ENCODE results near the gene DIAPH1.
A peak's percentile ranks its signal among the peaks of the same experiment; 100 is the strongest.

DIAPH1 gene

GRCh38 chr5:141560725-141561483, 57.9 kb downstream of the DIAPH1 start:
- DNase-seq (ENCODE audit: low spot score): peak; percentile 53

GRCh38 chr5:141560151-141560550, 58.6 kb downstream of the DIAPH1 start:
- no peak for DNase-seq (ENCODE audit: low spot score)

- no peak for DNase-seq (ENCODE audit: low spot score)
Measured at GRCh38 chr5:141559461-141559860, 59.3 kb downstream of the DIAPH1 start.

- DNase-seq (ENCODE audit: low spot score): no peak
Measured at GRCh38 chr5:141558150-141558549, 60.6 kb downstream of the DIAPH1 start.

- peak; percentile 49 for DNase-seq (ENCODE audit: low spot score)
Measured at GRCh38 chr5:141557681-141558136, 61.1 kb downstream of the DIAPH1 start.

GRCh38 chr5:141547921-141548320, 70.9 kb downstream of the DIAPH1 start:
- DNase-seq (ENCODE audit: low spot score): no peak

GRCh38 chr5:141547488-141547887, 71.3 kb downstream of the DIAPH1 start:
- no peak for DNase-seq (ENCODE audit: low spot score)

GRCh38 chr5:141543053-141543452, 75.7 kb downstream of the DIAPH1 start:
- DNase-seq (ENCODE audit: low spot score): no peak

- no peak for DNase-seq (ENCODE audit: low spot score)
Measured at GRCh38 chr5:141534492-141535213, 84.1 kb downstream of the DIAPH1 start.

- no peak for DNase-seq (ENCODE audit: low spot score)
Measured at GRCh38 chr5:141533897-141534296, 84.9 kb downstream of the DIAPH1 start.

- no peak for DNase-seq (ENCODE audit: low spot score)
Measured at GRCh38 chr5:141532726-141533125, 86.1 kb downstream of the DIAPH1 start.

- DNase-seq (ENCODE audit: low spot score): no peak
Measured at GRCh38 chr5:141529873-141530272, 88.9 kb downstream of the DIAPH1 start.

GRCh38 chr5:141529002-141529401, 89.8 kb downstream of the DIAPH1 start:
- DNase-seq (ENCODE audit: low spot score): no peak

- no peak for DNase-seq (ENCODE audit: low spot score)
Measured at GRCh38 chr5:141528291-141528984, 90.4 kb downstream of the DIAPH1 start.

GRCh38 chr5:141527426-141527825, 91.4 kb downstream of the DIAPH1 start:
- no peak for DNase-seq (ENCODE audit: low spot score)

GRCh38 chr5:141525653-141526052, 93.1 kb downstream of the DIAPH1 start:
- DNase-seq (ENCODE audit: low spot score): no peak

GRCh38 chr5:141524604-141525597, 93.9 kb downstream of the DIAPH1 start:
- DNase-seq (ENCODE audit: low spot score): peak; percentile 87

GRCh38 chr5:141523991-141524390, 94.8 kb downstream of the DIAPH1 start:
- DNase-seq (ENCODE audit: low spot score): no peak

GRCh38 chr5:141522301-141522700, 96.5 kb downstream of the DIAPH1 start:
- DNase-seq (ENCODE audit: low spot score): no peak

- peak; percentile 95 for DNase-seq (ENCODE audit: low spot score)
Measured at GRCh38 chr5:141521244-141521781, 97.5 kb downstream of the DIAPH1 start.
